ENCODE results near the gene NOC3L. TPM values are rescaled to one million over a fixed set of nuclear protein-coding genes. Genes with fewer than 3 reads are reported as not detected.

Gene NOC3L
- total RNA-seq, 4 donors from 2014 or later: 0.20 to 11.7 (median 3.4) TPM

DNA sequence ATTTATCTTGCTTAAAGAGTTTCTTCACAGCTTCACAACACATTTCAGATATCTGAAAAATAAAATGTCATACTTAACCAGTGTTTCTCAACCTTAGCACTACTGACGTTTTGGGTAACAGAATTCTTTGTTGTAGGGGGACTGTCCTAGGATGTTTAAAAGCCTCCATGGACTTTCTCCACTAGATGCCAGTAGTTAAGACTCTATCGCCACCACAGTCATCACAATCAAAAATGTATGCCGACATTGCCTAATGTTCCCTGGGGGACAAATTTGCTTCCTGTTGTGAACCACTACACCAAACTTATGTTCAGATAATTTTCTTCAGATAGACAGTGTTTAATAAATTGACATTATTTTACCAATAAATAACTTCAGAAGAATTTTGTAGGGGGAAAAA lies 13.4 kb downstream of the NOC3L start:
- Histone ChIP-seq H3K4me1 (no peaks in the 10 kb centered on the region), H3K27me3 (no peaks in the 10 kb centered on the region), H3K4me3 (no peak overlapping the region), H3K36me3 (peaks cover 0 to 46% (median 11%) of the 10 kb centered on the region in 4 donors), H3K27ac (no peak overlapping the region), H3K9me3 (no peaks in the 10 kb centered on the region)
- in situ Hi-C loops (cut with MboI; ENCODE audit: low pct_ligation_motif_present in 1 of 4, low pct_unique_long_range_greater_than_20kb in 1 of 4, low sequenced_read_pairs in 3 of 4) (no loop called here), intact Hi-C loops (cut with DNase I; ENCODE audit: low total_unique reads) (no loop called here)
- DNase-seq: no peak
- TF ChIP-seq POLR2A (IDR thresholded peaks at IDR 0.05) (no peak), POLR2AphosphoS5 (IDR thresholded peaks at IDR 0.05) (no peak), EP300 (IDR thresholded peaks at IDR 0.05; ENCODE audit: low read depth) (no peak)
- TF ChIP-seq, protein P1, sequence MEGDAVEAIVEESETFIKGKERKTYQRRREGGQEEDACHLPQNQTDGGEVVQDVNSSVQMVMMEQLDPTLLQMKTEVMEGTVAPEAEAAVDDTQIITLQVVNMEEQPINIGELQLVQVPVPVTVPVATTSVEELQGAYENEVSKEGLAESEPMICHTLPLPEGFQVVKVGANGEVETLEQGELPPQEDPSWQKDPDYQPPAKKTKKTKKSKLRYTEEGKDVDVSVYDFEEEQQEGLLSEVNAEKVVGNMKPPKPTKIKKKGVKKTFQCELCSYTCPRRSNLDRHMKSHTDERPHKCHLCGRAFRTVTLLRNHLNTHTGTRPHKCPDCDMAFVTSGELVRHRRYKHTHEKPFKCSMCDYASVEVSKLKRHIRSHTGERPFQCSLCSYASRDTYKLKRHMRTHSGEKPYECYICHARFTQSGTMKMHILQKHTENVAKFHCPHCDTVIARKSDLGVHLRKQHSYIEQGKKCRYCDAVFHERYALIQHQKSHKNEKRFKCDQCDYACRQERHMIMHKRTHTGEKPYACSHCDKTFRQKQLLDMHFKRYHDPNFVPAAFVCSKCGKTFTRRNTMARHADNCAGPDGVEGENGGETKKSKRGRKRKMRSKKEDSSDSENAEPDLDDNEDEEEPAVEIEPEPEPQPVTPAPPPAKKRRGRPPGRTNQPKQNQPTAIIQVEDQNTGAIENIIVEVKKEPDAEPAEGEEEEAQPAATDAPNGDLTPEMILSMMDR (IDR thresholded peaks at IDR 0.05): no peak
- 52 to 69% methylated on average over 3 of the region's 3 CpGs for whole genome bisulfite sequencing, 2 donors (ENCODE audit: low coverage in 1 of 2)

DNA sequence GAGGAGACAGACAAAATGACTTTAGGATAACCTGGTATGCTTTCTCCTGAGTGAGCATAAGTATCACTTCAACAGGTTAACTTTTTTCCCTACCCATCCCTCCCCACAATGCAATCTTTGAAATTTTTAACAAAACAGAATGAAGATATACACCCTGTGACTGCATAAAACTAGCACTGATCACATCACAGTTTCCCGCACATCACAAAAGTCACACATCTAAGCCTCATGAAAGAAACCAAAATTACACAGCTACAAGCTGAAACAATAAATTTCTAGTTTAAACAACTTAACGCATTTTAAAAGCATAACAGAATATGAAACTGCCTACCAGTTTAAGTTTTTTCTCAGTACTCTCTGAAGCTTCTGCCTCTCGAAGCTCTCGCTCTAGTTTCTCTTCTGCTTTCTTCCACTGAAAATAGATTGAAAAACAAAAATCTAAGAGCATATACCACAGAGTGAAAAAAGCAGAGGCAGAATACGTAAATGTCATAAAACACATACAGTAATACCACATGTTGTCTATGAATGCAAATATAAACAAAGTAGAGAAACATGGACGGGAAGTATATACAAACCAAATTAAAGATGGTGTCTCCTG lies 18.1 kb downstream of the NOC3L start:
- H3K36me3 ChIP-seq: peaks cover 0 to 39% (median 15%) of the 10 kb centered on the region in 4 donors
- H3K4me3 ChIP-seq: no peak overlapping the region
- WGBS, 2 donors (ENCODE audit: low coverage in 1 of 2): 79 to 82% methylated on average over 6 of the region's 6 CpGs
- H3K9me3 ChIP-seq: no peaks in the 10 kb centered on the region
- no peaks in the 10 kb centered on the region for H3K27me3 ChIP-seq
- in situ Hi-C loops (cut with MboI; ENCODE audit: low pct_ligation_motif_present in 1 of 4, low pct_unique_long_range_greater_than_20kb in 1 of 4, low sequenced_read_pairs in 3 of 4) (no loop called here), intact Hi-C loops (cut with DNase I; ENCODE audit: low total_unique reads) (no loop called here)
- DNase-seq: no peak
- peak overlapping the region in 1 of 4 donors; percentile 31 for H3K27ac ChIP-seq
- no peaks in the 10 kb centered on the region for H3K4me1 ChIP-seq
- no peak for TF ChIP-seq EP300 (IDR thresholded peaks at IDR 0.05; ENCODE audit: low read depth)
- TF ChIP-seq, protein P1 (IDR thresholded peaks at IDR 0.05): no peak
- TF ChIP-seq POLR2AphosphoS5 (IDR thresholded peaks at IDR 0.05): no peak
- no peak for TF ChIP-seq POLR2A (IDR thresholded peaks at IDR 0.05)

DNA sequence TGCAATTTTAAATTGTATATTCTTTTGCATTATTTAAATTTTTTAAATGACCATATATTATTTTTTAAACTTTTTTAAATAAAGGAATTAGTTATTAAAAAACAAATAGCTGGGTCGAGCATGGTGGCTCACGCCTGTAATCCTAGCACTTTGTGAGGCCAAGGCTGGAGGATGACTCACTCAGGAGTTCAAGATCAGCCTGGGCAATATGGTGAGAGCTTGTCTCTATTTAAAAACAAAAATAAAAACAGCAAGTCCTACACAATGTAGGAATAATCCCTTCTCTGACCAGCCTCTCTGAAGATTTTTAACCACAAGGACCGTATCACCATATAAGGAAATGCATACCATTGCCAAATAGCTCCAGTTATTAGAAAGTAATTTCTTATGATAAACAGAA lies 19.6 kb downstream of the NOC3L start:
- DNase-seq: no peak
- intact Hi-C loops (cut with DNase I; ENCODE audit: low total_unique reads): no loop called here

DNA sequence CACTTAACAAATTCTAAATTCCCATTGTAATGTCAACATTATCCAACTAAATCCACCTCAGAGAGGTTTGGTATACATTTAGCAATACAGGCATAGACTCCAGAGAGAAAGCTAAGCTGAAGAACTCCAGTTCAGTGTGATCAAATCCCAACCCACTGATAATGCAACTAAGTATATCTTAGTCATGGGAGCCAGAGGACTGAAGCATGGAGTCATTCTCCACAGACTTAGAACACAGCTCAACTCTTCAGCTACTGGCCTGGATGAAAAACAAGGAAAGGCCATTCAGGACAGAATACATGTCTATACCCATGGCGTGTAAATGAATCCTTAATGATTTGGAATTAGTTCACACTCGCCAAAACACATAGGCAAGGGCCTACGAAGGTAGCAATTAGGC lies 27.9 kb downstream of the NOC3L start:
- Histone ChIP-seq H3K4me3 (no peak overlapping the region), H3K36me3 (peaks cover 0 to 61% (median 29%) of the 10 kb centered on the region in 4 donors), H3K27ac (no peak overlapping the region), H3K4me1 (no peaks in the 10 kb centered on the region), H3K27me3 (no peaks in the 10 kb centered on the region), H3K9me3 (no peaks in the 10 kb centered on the region)
- intact Hi-C loops (cut with DNase I; ENCODE audit: low total_unique reads) (no loop called here), in situ Hi-C loops (cut with MboI; ENCODE audit: low pct_ligation_motif_present in 1 of 4, low pct_unique_long_range_greater_than_20kb in 1 of 4, low sequenced_read_pairs in 3 of 4) (no loop called here)
- TF ChIP-seq POLR2A (IDR thresholded peaks at IDR 0.05) (no peak), EP300 (IDR thresholded peaks at IDR 0.05; ENCODE audit: low read depth) (no peak)
- TF ChIP-seq, protein P1 (IDR thresholded peaks at IDR 0.05): no peak
- 95 to 100% methylated on average over 3 of the region's 3 CpGs for WGBS, 2 donors (ENCODE audit: low coverage in 1 of 2)
- no peak for DNase-seq

More for the DNA sequence above, 19.6 kb downstream of the NOC3L start:
- peaks cover 0 to 45% (median 16%) of the 10 kb centered on the region in 4 donors for H3K36me3 ChIP-seq
- TF ChIP-seq POLR2A (IDR thresholded peaks at IDR 0.05): no peak
- TF ChIP-seq, protein P1 (IDR thresholded peaks at IDR 0.05): no peak
- TF ChIP-seq POLR2AphosphoS5 (IDR thresholded peaks at IDR 0.05): no peak
- TF ChIP-seq EP300 (IDR thresholded peaks at IDR 0.05; ENCODE audit: low read depth): no peak
- in situ Hi-C loops (cut with MboI; ENCODE audit: low pct_ligation_motif_present in 1 of 4, low pct_unique_long_range_greater_than_20kb in 1 of 4, low sequenced_read_pairs in 3 of 4): no loop called here
- no peak overlapping the region for H3K4me3 ChIP-seq
- H3K9me3 ChIP-seq: no peaks in the 10 kb centered on the region
- no peaks in the 10 kb centered on the region for H3K27me3 ChIP-seq
- H3K4me1 ChIP-seq: no peaks in the 10 kb centered on the region
- H3K27ac ChIP-seq: no peak overlapping the region
- WGBS, 2 donors (ENCODE audit: low coverage in 1 of 2): 85 to 91% methylated on average over 3 of the region's 3 CpGs

Measured in transverse colon (tissue), 4 donors.